Heart left ventricle (tissue), 13 donors: Measurements from ENCODE around the gene EPX.

Experiments
- POLR2A ChIP-seq, 2 donors: fragments of 450-650 bp; IDR thresholded peaks; one replicate each; pipeline ENCODE4 v1.6.1; 2017; ENCODE audit warnings: antibody characterized with exemption in 2 of 2, mild to moderate bottlenecking in 2 of 2, moderate library complexity in 2 of 2
- TF ChIP-seq, protein P1 (sequence below), 12 donors: fragments of 200-600 bp; sonication (generic) in 4 of 12; IDR thresholded peaks; one replicate each; pipeline versions ENCODE4 v1.5.0 to v1.8.0; 2018 to 2022; ENCODE audit warnings: antibody characterized with exemption in 12 of 12, mild to moderate bottlenecking in 5 of 12
- donor health status: ischemic (EF 13 %, LVEDD 7.1; RV severe dilation, severe dysfunction).
- donor health status: DM: no; HTN: yes; CAD: no.
- donor health status: DM: no; HTN: no; CAD: no.
- donor health status: ischemic (EF 25% LVEDD 6.9; RV normal size, moderate dysfunction).
- donor health status: ischemic (EF 25% LVEDD 5.7; RV mildly dilated, moderate dysfunction).
- donor health status: ischemic (EF 35%, LVEDD 5.7; RV mildly dilated, moderate dysfunction).
- donor health status: nonischemic (EF 11% LVEDD 7.7; RV severe dilation, severe dysfunction).
- donor health status: DM: yes; HTN: yes; CAD: no.
- donor health status: PGD.
- donor health status: ischemic (EF 29% LVEDD 5.4; RV normal size, mild dysfunction).
- donor health status: nonischemic (EF 23%, LVEDD 6.1; RV moderate dilation, normal function).

DNA sequence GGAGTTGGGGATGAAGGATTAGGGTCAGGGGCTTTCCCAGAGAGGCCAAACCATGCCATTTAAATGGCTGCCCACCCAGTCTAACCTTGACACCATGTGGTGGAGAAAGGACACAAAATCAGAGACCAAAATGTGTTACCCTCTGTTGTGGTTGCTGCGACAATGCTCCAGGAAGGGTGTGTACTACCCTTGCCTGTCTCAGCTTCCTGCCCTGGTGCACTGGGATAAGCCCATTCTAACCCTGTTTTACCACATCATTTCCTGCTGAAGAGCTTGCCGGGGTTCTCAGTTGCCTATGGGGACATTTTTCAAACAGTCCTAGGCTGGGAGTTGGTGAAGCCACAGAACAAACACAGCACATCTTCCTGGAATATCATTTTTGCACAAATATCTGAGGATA, 39.5 kb upstream of the EPX start:
- TF ChIP-seq, protein P1, sequence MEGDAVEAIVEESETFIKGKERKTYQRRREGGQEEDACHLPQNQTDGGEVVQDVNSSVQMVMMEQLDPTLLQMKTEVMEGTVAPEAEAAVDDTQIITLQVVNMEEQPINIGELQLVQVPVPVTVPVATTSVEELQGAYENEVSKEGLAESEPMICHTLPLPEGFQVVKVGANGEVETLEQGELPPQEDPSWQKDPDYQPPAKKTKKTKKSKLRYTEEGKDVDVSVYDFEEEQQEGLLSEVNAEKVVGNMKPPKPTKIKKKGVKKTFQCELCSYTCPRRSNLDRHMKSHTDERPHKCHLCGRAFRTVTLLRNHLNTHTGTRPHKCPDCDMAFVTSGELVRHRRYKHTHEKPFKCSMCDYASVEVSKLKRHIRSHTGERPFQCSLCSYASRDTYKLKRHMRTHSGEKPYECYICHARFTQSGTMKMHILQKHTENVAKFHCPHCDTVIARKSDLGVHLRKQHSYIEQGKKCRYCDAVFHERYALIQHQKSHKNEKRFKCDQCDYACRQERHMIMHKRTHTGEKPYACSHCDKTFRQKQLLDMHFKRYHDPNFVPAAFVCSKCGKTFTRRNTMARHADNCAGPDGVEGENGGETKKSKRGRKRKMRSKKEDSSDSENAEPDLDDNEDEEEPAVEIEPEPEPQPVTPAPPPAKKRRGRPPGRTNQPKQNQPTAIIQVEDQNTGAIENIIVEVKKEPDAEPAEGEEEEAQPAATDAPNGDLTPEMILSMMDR (IDR thresholded peaks at IDR 0.05) = no peak
- TF ChIP-seq POLR2A (IDR thresholded peaks at IDR 0.05) = no peak
